RKO (cell line): ENCODE measurements around the gene HIVEP2.
A peak's percentile ranks its signal among the peaks of the same experiment; 100 is the strongest.

Source experiments
- DNase-seq: peaks from one replicate; pipeline ENCODE4 v3.0.0-alpha.2; 2016; ENCODE audit warnings: low spot score

HIVEP2 gene

DNA sequence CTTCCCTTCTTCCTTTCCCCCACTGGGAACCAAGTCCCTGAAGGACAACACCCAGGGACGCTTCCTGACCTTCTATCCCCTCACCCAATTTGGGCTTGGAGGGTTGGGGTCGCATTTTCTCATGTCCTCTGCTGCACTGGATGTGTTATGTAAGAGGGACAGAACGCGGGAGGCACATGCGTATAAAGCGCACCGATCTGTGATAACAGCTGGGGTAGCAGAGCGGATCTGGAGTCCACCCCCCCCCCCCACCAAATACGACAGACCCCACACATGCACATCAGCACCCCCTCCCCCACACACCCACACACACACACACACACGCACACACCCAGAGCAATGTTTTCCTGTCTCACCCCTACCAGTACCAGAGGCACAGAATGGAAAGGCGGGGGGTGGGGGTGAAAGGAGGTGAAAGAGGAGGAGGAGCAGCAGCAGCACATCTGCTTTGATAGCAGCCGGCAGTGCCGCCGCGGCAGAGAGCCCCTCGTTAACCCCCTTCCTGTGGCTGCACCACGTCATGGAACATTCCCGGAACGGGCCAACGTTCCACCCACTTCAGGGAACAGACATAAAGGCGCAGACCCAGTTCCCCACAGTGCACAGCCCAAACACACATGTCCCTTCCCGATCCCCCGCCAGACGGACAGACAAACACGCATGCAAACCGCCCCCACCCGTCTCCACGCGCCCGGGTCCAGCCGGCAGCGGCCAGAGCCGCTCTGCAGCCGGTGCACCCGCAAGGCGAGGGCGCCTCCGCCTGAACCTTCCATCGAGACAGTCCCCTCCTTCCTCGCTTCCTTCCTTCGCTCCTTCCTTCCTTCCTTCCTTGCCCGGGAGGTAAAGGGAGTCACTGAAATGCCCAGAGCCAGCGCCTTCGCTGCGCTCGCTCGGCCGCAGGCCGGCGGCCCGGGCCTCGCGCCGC, 590 bp downstream of the HIVEP2 start:
- peak; percentile 84 for DNase-seq

DNA sequence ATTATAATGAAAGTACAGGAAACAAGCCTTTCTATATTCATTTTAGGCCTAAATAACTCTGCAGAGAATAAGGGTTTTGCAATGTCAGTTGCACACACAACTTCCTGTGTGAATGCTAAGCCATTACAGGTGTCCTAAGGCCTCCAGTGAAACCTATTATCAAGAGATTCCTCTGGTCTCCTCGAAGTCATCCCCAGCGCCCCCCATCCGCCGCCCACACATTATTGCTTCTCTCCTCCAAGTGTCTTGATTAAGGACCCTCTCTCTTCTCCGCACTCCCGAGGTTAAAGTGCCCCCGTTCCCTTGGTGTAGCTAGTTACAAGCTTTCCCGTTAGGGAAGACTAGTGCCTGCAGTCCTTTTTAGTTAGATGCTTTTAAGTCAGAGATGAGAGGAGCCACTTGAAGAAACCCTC, 1.3 kb downstream of the HIVEP2 start:
- peak; percentile 51 for DNase-seq

DNA sequence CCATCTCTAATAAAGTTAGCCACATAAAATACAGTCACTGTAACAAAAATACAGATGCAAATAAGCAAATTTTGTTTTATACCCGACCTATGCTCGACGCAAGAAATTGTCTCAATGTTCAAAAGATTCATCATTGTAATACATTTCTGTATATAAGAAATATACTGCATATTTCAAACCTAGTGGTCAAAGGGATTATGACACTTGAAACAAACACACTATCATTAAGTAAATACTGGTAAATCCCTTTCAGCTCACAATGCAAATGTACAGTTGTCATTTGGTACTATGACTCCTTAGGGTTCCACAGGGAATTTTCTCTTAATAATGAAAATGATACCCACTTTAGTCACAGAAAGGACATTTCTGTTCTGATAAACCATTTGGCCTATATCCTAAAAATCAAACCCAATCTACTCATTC, 2.2 kb downstream of the HIVEP2 start:
- DNase-seq, result peak; percentile 77

DNA sequence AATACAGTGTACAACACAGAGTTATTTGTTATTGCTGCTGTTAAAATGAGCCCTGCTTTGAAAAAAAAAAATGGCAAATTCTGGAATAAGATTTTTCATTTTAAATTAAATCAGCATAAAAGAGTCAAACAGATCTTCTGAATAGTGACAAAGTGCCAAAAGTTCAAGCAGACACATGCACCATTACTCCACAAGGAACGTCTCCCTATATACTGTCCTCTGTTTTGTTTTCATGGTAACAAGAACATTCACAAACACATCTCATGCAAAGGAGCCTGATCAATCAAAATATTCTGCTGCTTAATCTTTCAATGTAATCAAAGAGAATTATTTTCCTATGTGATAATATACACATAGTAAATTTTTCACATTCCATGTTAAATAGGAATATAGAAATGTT, 2.7 kb downstream of the HIVEP2 start:
- DNase-seq, result no peak

DNA sequence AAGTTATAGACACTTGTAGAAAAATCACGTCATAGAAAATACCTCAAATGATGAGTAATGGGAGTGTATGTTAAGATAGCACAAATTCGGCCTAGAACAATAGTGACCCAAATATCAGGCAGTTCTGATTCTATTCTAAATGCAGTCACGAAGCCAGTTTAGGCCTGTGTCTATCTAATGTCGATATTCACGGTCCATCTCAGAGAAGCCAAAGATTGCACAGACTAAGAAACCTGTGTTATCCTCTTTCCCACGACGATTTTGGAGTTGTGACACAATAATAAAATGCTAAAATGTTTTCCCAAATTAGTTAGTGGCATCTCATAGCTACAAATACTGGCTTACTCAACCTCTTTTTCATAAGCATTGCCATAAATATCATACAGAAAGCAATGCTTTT, 4.0 kb downstream of the HIVEP2 start:
- DNase-seq, result no peak

DNA sequence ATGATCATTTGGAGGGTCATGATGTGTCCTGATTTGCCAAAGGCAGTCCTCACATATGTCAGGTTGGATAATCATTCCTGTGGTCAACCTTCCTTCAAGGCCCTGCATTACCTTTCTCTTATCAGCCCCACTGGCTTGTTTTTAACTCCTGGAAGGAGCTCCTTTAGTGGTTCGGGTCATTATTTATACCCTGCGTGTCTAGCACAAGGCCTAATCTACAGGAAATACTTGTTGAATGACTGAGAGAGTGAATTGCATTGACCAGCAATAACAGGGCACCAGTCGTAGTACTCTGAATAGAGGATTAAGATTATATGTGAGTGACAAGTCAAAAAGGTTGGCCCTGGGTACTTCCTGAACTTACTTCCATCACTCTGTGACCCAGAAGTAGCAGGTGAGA, 4.5 kb downstream of the HIVEP2 start:
- no peak for DNase-seq

DNA sequence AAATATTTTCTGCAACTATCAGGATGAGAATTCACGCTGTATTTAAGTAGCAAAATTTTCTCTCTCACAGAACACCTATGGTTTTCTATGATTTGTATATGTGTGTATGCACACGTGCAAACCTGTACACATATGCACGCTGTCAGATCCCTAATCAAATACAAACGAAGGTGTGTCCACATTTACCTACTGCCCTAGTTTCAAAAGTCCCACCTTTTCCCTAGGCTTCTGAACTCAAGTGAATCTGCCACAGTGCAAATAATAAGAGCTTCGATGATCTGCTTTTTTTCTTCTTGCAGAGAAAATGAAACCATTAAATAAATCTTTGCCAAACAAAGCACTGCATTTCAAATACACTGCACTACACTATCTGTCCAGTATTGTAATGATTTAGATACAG, 6.5 kb downstream of the HIVEP2 start:
- no peak for DNase-seq

DNA sequence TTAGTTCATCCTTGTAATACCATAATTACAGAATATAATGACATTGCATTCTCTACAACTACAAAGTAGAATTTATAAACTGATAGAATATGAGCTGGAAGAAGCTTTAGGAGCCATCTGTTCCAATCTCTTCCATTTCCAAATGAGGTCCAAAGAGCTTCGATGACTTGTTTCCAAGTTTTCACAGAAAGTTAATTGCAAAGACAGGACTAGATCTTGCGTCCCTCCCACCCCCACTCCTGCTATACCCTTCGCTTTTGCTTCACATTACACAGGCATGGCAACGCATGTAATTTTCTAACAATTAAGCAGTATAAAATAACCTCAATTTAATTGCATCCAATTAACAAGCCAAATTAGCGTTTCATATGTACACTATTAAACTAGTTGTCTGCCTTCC, 7.0 kb downstream of the HIVEP2 start:
- DNase-seq, result no peak

DNA sequence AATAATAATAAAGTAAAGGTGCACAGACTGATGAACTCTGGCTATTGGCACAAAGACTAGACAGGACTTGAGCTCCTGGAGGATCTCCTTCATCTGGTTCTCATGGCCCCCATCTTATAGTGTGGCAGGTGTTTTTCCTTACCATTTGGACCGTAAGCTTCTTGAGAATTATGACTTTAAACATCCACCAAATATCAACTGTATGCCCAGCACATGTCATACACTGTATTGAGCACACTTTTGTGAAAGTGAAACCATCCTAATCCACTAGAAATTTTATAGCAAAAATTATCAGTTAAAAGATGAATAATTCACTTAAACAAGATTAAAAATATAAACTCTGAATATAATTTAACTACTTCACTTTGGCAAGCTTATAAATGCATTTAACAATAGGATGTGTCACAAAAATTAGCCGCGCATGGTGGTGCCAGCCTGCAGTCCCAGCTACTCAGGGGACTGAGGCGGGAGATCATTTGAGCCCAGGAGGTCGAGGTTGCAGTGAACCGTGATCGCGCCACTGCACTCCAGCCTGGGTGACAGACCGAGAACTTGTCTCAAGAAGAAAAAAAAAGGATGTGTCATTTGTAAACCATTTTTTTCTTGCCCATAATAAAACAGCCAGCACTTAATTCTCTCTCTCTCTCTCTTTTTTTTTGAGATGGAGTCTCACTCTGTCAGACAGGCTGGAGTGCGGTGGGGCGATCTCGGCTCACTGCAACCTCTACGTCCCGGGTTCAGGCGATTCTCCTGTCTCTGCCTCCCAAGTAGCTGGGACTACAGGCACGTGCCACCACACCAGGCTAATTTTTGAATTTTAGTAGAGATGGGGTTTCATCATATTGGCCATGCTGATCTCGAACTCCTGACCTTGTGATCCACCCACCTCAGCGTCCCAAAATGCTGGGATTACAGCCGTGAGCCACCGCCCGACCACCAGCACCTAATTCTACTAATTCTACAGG, 9.1 kb downstream of the HIVEP2 start:
- no peak for DNase-seq

DNA sequence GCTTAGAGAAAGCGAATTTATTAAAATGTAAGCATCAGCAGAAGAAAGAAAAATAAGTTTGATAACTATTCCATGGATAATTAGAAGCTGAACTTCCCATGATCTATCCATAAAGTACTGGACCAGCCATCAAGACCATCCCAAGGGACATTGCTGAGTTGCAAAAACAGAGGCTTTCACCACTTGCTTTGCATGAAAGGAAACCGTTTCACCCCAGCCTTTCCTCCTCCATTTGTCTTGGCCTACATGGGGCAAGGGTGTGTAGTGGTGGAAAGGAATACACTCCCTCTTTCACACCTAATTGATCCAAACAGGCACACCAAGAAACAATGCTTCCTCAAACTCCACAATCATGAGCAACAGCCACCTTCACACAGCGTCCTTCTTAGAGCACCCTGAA, 10.4 kb downstream of the HIVEP2 start:
- DNase-seq, result no peak

DNA sequence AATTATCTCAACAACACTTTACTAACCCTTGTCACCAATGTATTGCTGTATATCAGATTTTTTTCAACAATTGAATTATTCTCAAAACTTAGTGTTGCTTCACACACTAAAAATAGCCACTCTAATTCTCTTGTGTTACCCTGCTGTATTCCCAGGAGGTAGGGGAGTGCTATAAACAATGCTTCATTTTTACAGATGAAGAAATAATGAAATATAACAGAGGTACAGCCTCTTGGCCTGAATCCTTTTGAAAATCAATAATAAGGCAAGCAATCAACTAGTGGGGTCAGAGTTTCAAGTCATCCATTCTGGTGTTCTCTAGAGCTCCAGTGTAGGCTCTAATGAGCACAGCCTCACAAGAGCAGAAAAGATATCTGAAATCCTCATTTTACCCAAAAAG, 10.9 kb downstream of the HIVEP2 start:
- DNase-seq, result no peak

DNA sequence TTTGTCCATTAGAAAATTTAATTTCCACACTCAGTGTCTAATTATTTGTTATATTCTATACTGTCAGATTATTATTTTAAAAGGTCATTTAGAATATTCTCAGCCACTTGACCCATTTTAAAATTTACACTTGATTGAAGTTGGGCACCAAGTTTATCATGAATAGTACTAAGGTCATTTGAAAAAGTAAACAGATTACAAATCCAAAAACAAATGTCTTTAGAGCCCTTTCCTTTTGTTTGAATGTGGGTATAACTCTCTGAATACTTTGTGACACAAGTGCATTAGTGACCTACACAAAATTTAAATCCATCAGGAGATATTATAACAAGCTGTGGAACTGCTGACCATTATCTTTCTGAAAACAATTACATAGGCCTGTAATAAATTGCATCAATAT, 11.3 kb downstream of the HIVEP2 start:
- DNase-seq, result no peak

DNA sequence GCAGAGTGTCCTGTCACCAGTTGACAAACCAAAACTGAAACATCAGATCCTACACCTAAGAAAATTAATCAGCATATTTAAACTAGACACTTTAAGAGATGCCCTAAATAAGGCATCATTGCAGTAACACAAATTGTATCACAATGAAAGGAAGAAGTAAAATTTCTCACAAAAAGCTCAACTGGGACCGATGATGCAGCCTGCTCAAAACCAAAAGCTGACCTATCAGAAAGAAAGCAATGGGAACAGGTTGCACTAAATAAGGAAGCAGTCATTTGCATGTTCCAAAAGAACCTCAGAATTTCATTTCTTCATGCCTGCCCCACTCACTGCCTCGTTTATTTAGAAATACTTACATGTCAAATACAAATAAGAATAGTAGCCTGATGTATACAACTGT, 12.1 kb downstream of the HIVEP2 start:
- no peak for DNase-seq

DNA sequence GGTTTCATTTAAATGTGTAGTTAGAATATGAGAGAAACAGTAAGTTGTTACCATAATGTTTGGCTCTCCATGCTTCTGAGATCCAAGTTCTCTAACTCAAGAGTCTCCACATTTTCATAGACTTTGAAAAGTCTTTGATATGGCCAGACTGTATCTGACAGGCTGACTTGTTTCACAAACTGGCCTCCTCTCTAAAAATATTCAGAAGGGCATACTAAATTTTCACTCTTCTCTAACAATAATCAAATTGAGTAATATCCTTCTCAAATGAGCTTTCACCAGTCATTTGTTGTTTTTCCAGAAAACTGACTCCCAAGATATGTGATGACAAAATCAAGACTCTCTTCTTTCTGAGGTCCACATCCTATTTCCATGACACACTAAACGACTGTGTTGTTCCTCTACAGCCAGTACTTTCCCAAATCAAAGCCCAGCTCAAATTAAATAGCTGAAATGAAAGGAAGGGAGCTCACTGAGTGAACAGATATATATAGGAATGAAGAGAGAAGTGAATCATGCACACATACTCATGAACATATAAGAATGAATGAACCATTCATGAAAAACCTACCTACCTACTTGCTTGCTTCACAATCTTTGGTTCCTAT, 15.1 kb downstream of the HIVEP2 start:
- no peak for DNase-seq

DNA sequence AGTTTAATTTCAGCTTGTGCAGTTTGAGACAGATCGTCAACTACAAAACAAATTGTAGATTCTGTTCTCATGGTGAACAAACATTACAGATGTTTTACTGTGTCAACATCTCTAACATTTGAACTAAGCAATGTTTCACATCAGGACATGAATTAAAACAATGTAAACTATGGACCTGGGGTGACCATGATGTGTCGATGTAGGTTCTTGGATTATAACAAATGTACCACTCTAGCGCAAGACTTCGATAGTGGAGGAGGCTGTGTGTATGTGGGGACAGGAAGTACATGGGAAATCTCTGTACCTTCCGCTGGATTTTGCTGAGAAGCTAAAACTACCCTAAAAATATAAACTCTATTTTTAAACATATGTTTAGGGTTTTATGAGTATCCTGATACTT, 17.1 kb downstream of the HIVEP2 start:
- DNase-seq, result no peak

DNA sequence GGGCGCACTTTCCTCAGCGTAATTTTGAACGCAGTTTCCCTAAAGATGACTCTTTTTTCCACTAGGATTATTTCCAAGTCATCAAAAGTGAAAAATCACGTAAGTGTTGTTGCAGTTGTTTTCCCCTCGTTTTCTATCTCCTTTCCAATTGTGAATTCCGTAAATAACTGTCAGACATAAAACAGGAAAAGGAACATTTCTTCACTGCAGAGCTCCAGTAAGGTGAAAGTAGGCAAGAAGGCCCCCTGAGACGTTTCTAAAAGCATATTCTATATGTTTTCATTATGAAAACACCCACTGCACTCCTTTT, 17.8 kb downstream of the HIVEP2 start:
- DNase-seq, result no peak

DNA sequence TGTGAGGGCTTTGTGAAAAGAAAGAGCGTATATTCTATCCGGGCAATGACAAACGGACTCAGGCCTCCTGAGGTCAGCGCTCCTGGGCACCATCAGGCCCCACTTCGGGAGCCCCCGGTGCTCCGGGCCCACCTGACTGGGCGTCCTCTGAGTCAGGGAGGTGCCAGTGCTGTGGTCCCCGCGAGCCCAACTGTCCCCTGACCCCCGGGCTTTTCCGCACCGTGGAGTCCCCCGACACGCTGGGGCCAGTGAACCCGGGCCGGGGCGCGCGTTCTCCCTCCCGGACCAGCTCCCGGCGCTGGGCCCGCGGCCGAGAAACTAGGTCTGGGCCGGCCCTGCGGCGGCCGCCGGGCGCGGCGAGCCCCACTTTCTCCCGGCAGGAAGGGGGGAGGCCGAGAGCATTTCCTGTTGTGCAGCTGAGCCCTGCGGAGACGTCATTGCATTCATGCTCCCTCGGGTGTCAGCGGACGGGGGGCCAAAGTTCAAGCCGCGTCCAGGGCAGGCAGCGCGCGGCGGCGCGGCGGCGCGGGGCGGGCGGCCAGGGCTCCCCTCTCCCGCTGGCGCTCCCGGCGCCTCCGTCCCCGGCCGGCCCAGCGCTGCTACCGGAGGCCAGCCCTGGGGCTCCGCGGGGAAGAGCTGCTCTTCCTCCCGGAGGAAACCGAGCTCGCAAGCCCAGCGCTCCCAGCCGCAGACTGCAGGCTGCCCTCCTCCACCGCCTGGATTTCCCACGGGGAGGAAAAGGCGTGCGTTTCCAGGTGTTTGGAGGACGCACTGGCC, 18.3 kb downstream of the HIVEP2 start:
- DNase-seq, result peak; percentile 76

DNA sequence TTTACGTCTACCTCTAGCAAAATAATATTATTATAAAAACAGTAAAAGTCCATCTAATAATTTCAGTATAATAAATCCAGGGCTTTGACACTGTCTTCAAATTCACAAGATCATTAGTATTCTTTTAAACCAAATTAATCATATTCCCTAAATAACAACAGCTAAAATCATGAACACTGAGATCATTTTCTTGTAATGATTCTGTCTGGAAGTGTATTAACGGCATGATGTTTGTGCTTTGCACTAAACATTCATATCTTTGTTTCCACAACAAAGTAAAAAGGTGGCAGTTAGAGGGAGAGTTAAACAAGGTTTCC, 18.8 kb downstream of the HIVEP2 start:
- no peak for DNase-seq

DNA sequence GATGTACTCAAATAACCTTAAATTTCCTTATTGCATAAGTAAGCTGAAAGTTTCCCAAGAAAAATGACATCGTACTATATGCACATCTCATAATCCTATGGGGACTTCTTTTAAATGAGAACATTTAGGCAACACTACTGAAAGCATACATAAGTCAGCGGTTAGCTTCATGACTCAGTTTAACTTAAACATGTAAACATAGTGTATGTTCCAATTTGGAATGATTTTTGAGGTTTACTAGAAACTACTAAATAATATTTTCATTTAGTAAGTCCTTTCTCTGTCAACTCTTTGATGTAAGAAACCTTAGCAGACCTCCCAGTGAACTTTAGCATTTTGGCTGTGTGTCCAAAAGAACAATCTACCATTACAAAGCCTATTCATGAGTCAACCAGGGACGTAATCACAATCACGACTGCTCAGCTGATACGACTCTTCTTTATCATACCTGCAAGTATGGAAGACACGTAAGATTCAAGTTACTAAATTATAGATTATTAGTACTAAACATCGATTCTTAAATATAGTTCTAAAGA, 19.3 kb downstream of the HIVEP2 start:
- DNase-seq, result no peak

DNA sequence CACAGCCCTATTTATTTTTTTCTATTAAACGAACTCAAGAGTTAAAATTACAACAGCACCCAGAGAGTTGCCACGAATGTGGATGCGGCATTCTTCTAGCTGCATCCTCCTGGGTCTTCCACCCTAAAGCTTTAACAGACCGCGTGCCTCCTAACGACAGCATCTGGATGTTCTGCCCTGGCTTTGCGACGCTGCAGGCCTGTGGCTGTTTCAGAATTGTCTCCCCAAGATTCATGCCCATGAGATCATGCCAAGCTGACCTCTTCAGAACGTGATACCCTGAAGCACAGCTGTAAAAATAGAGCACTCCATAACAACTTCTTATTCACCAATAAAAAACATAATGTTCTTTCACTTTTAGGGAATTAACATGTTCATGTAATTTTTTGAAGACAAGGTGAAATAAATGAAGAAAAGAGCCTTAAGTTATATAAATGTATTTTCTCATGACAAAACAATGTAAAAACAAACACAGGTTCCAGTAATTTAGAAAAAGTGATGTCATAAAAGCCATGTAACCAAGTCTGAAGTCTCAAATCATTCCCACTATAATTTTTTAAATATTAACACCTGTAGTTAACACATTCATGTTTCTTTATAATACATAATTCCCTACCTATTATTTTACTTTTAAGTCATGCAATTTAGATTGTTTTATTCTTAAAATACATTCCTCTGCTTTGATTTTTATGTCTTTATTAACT, 26.5 kb downstream of the HIVEP2 start:
- no peak for DNase-seq

DNA sequence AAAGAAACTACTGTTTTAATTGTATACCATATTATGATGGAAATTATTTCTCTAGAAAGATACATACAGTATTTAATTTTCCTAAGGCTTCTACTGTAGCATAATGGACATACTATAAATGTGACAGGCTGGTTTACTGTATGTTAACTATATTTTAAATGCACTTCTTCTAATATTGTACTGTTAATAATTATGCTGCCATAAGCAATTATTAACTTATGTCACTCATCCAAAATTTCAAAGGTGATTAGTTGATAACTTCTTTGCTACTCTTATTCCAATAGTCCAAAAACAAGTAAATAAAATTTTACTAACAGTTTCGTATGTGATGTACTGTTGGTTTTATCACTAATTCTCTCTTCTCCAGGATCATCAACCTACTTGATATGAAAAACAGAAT, 28.1 kb downstream of the HIVEP2 start:
- DNase-seq, result no peak
